HG03095 (cell line): ENCODE data around the gene POU5F2.

Experiments
- ATAC-seq: cut with Tn5 transposase; IDR thresholded peaks from one replicate; pipeline ENCODE4 v1.9.1; 2021; ENCODE audit warnings: moderate library complexity; ENCODE audit not compliant: unreplicated experiment

Gene POU5F2

DNA sequence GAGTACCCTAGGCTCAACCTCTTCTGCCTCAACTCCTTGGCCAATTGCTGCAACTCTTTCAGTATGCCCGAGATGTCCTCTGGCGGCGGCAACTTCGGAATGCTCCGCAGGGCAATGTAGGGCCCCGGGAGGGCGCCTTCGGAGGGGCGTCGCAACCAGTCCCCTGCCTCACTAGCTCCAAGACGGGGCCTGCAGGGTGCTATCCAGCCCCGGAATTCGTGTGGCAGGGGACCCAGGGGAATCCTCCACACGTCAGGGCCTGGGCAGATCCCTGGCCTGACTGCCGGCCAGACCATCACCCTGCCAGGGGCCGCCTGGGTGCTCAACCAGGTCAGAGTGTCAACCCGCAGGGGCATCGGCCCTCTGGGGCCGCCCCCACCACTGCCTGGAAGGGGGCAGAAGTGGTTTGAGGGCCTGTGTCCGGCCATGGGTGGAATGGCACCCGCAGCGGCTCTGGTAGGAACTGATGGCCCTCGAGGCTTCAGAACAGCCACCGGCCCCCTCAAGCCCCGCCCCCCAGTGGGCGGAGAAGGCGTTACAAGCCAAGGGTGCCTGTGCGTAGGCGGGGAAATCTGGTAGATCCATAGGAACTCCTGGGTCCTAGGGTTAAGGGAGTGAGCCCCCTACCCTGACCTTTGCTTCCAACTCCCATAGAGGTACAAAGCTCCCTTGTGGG is at the start of gene POU5F2:
POU5F2 (minus strand) TSS at position 465 of the 676 bp plus-strand sequence; CDS start at position 428, 37 bp downstream.
- ATAC-seq = no peak

- ATAC-seq = no peak
Measured at GRCh38 chr5:93790401-93790800, 49.0 kb upstream of the POU5F2 start.

DNA sequence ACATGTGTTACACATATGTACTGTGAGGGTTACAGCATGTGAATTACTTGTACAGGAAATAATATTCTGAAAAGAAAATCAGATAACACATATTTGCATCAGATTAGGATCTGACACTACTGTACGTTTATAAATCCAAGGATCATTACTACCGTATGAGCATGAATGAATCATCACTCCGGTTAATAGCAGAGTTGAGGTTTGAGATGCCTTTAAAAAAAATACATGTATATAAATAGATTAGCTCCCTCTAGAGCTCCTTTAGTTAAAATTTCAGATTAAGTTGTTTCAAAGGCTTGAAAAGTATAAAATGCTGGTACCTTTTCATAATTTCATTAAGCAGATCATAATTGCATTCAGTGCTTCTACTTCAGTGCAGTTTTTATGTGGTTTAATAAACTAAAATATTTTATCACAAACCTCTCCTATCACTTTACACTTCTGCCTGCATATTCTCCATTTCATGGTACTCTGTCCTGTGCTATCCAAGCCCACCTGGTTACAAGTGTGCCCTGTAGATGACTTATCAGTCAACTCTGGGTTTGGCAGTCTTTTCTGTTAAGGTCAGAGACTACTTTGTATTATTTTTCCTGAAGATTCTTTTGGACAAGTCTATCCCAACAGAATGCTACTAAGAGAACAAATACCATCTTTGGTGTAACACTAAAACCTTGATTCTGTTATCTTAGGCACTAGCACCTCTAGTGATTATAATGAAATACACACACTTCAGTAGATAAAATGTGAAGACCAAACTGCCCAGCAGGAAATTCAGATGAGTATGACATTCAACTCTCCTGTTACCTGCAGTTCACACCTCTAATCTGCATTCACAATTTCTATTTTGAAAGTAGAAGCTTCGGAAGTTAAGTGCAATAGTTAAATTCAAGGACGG is 48.0 kb upstream of the POU5F2 start:
- no peak for ATAC-seq

- ATAC-seq = no peak
Measured at GRCh38 chr5:93787598-93787997, 46.2 kb upstream of the POU5F2 start.

GRCh38 chr5:93785475-93785874 is 44.1 kb upstream of the POU5F2 start:
- no peak for ATAC-seq

- no peak for ATAC-seq
Measured at GRCh38 chr5:93782978-93783377, 41.6 kb upstream of the POU5F2 start.

DNA sequence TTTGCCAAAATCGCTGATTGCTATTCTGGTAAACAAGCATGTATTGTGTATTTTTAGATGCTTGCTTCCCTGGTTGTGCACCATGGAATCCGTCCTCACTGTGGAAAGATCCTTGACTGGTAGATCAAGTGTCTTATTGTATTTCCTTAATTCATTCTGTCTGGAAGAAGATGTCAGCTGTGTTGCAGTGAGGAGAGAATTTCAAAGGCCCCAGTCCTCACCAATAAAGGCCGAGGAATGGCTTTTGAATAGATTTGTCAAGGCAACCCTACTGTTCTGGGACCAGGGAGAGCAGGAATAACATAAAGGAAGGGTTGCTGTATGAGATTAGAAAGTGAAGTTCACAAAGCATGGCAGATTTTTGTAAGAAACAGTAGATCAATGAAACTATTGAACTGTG is 36.2 kb upstream of the POU5F2 start:
- ATAC-seq = no peak

GRCh38 chr5:93756372-93756771 is 15.0 kb upstream of the POU5F2 start:
- no peak for ATAC-seq

DNA sequence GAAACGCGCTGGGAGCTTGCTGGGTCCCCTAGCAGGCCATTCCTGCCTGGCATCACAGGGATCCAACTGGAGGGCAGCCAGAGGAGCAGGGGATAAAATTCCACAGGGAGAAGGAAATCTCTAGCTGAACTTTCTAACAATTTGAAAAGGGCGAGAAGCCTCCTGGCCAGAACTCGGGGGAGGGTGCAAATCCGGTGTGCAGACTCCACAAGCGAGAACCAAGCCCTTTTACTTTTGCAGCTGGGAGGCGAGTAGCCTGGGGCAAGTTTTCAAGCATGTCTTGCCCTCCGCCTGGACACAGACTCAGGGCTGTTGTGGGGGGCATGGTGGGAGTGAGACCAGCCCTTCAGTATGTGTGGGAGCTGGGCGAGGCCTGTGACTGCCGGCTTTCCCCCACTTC is 14.3 kb upstream of the POU5F2 start:
- ATAC-seq = no peak

DNA sequence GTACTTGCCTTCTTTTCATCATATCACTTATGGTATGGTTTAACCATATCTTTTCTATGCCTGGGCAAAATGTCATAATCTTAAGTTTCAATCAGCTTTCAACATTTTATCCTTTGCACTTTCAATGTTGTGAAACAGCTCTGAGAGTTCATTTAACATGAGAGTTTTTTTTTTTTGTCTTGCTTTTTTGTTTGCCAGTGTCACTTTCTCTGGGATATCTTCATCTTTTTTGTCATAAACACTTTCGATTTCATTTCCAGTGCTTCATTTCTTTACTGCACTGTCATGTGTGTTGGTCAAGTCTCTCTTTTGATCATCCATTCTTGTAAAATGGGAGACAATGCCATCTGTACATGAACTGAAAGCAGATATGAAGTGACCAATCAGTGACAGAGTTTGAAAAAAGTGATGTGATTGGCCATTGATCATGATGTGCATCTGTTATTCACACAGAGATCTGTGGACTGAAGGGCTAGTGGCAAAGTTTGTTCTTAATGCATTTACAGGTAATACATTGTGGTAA is 7.5 kb upstream of the POU5F2 start:
- ATAC-seq = no peak

DNA sequence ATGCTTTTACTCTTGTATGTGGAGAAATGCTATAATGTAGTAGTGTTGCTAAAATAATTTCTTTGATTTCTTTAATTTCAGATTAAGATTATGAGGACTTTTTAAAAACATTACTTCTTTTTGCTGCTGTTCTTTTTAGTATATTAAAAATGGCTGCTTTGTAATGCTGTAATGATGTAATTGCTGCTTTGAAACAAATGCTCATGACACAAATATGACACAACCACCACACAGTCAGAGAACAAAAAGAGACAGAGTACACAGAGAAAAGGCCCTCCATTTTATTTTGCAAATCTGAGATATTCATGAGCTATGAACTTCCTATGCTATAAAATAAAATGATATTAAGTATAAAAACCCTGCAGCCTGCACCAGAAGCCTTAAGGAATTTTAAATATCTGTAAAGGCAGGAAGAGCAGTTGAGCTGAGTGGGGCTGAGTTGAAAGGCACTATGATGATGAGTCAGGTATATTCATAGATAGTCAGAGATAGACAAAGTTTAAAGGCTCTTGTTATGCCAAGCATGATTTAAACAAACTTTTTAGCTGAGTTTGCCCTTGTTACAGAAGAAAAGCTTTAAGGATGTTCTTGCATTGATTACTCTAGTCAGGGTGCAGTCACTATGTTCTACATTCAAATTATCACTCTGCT is 5.1 kb upstream of the POU5F2 start:
- ATAC-seq = no peak

- ATAC-seq = no peak
Measured at GRCh38 chr5:93736284-93736683, 5.1 kb downstream of the POU5F2 start.

GRCh38 chr5:93735378-93735777 is 6.0 kb downstream of the POU5F2 start:
- no peak for ATAC-seq

DNA sequence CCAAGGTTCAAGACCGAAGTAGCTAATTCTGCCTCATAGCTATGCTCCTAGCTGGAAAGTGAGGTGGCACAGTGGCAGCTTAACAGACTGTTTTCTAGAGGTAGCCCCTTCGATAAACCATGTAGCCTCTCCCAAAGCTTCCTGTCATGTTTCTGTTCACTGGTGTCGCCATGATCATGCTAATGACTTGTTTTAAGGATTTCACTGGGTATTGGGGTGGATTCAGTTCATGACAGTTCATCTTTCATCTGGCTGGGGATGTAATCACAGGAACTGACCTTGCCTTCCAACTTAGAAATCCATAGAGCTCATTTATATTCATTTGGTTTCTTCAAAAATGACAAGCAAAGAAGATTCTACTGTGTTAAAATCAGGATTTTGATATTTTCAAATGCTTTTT is 9.4 kb downstream of the POU5F2 start:
- no peak for ATAC-seq

DNA sequence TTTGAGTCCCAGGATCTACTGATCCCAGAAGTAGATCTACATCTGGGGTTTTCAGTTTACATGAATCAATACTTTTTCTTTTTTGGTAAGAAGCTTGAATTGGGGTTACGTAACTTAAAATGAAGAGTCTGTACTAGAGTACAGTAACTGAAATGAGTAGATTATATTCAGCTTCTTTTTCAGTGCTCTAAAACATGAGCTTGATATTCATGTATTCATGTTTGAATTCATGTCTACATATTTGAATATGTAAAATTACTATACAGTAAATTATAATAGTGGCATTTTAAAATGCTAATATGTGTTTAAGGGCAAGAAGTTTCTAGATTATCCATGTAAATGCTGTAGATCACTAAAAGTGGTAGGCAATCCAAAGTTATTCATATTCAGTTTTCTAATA is 14.8 kb downstream of the POU5F2 start:
- no peak for ATAC-seq

DNA sequence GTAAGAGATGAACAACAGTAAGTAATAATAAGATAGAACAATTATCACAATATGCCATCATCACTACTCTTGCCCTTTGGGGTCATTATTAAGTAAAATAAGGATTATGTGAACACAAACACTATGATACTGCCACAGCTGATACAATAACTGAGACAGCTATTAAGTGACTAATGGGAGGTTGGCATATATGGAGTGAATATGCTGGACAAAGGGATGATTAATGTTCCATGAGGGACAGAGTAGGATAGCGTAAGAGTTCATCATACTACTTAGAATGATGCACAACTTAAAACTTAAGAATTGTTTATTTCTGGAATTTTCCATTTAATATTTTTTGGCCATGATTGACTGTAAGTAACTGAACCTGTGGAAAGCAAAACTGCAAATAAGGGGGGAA is 16.6 kb downstream of the POU5F2 start:
- no peak for ATAC-seq

DNA sequence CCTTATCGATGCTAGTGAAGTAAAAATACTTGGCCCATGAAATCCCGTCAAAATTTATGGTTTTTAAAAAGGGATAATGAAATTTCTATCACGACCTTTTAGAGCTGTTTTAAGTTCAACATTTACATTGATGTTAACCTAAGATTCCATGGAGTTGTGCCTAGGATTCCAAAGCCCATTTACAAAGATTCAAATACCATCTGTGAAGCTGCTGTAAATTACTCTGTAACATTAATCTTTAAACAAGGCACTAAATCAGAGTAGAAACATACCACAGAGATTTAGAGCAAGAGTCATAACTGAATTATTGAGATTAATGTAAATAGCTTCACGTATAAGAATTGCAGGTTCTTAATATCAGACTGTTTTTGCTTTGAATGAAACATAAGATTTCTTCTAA is 17.7 kb downstream of the POU5F2 start:
- no peak for ATAC-seq

DNA sequence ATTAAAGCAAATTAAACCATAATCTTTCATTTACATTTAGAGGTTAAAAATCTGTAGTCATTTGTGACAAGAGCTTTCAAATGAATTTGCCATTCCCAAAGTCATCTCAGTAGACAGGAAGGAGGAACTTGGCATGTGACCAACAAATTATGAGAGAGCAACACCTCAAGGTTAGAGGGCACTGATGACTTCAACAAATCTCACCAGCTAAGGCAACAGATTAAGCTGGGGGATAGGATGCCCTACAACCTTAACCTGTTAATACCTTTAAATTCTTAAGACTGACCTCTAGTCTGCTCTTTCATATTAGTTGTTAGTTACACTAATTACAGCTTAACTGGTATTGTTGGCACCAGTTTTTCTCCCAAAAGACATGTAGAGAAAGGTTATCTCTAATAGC is 18.4 kb downstream of the POU5F2 start:
- ATAC-seq = no peak

DNA sequence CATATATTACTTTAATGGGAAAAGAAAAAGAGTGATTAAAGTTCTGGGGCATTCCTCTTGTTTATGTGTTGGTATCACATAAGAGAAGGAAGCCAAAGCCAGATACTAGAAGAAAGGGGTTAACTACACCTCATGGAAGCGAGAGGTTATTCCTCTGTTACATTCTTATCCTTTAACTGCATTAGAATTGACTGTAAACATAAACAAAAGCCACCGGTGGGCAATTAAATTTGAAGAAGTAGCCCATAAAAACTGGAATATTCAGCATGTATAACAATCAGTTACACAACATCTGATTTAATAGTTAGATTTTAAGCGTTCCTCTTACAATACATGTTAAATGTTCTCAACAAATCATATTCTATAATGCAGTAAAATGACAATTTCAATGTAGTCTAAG is 18.8 kb downstream of the POU5F2 start:
- ATAC-seq = no peak

DNA sequence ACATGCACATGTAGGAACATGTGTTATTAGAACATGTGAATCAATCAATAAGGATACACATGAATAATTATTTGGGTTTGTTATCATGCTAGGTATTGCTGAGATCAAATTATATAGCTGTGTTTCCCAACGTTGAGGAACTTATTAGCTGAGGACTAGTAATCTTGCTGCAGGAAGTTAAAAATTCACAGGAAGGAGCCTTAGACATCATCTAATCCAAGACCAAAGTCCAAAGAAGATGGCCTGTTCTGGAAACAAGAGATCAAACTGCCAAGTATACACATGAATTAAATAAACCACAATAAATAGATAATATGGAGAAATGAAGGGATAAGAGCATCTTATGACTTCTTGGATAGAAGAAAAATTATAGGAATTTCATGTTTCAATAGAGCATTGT is 19.9 kb downstream of the POU5F2 start:
- ATAC-seq = no peak

DNA sequence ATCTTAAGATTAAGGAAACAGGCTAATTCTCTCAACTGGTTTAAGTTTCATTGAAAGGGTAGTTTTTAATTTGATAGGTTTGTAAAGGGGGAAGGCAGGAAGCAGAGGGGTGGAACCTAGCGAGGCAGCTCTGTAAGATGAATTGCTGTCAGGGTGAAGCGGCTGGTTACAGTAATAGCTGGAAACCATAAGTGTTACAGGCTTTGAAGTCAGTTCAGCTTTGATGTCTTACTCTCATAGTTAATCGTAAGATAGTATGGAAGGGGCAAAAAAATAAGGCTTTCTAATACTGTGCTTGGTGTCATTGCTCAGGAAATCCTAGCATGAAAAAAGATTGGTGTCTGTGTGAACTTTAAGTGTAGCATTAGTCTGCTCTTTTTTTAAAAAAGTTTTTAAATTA is 20.3 kb downstream of the POU5F2 start:
- no peak for ATAC-seq

DNA sequence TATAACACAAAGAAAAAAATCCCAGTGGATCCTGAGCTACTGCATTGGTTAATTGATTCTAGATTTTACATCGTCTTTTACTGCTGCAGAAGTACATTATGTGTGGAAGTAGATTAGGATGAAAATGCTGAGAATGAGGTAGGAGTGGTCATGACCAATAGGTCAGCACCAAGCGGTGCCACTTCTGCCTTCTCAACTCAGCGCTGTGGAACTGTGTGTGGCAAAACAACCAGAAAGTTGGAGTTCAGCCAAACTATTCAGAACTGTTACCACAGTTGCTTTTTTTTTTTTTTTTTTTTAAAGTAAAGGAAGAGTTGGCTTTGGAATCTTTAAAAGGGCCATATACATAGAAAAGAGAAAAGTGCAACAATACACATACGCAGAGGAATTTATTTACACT is 24.2 kb downstream of the POU5F2 start:
- no peak for ATAC-seq
